B cell (primary cell): ENCODE data around the gene KRTAP1-4. TPM values are rescaled to one million over a fixed set of nuclear protein-coding genes. Genes with fewer than 3 reads are reported as not detected.
"Not testable (repeated sequence)": the region's sequence is repeated elsewhere in the genome, so short reads cannot be mapped to it uniquely, and the experiment has no call there.

Source experiments
- ATAC-seq: fragments of 200-7000 bp; cut with Tn5 transposase; one replicate; pipeline ENCODE4 v1.10.0; 2021; ENCODE audit warnings: low read depth, mild to moderate bottlenecking, moderate number of reproducible peaks, moderate library complexity
- CTCF ChIA-PET: fragments of 350-600 bp; sonication (Branson Sonifier 250); formaldehyde crosslinking; loops from one replicate; lab custom pipeline; 2021; ENCODE audit warnings: antibody characterized with exemption, inconsistent platforms; lab: Charles Lee
- POLR2A ChIA-PET: fragments of 350-600 bp; sonication (Branson Sonifier 250); formaldehyde crosslinking; loops from one replicate; lab custom pipeline; 2021; ENCODE audit warnings: antibody characterized with exemption; lab: Charles Lee
- DNase-seq: peaks from one replicate; pipeline ENCODE4 v3.0.0; 2013
- H2AFZ ChIP-seq: 2 replicates; pipeline ENCODE4 v1.6.1; 2012; ENCODE audit warnings: mild to moderate bottlenecking, low read depth, low read length; ENCODE audit not compliant: insufficient read depth, poor library complexity, severe bottlenecking
- H3K27ac ChIP-seq, 2 donors: 1 replicate in 1 of 2; 2 replicates in 1 of 2; pipeline ENCODE4 v1.5.1; 2012 to 2013; ENCODE audit warnings: low read length in 2 of 2, mild to moderate bottlenecking in 2 of 2, moderate library complexity in 1 of 2
- H3K27me3 ChIP-seq, 4 experiments: fragments of 200-600 bp in 1 of 4; sonication (generic) in 1 of 4; replicated peaks in 1 of 4; 1 replicate in 2 of 4; 2 replicates in 2 of 4; pipeline versions ENCODE4 v1.6.1 to v1.7.0; 2013 to 2016; ENCODE audit warnings: low read length in 3 of 4, mild to moderate bottlenecking in 2 of 4, mixed read lengths in 1 of 4, moderate library complexity in 1 of 4; ENCODE audit not compliant: insufficient read depth in 4 of 4, control insufficient read depth in 3 of 4; ENCODE audit errors: control extremely low read depth in 1 of 4
- H3K36me3 ChIP-seq, 2 experiments: replicated peaks in 1 of 2; 1 replicate in 1 of 2; 2 replicates in 1 of 2; pipeline versions ENCODE4 v1.6.1 to v1.7.1; 2013; ENCODE audit warnings: low read length in 1 of 2; ENCODE audit not compliant: insufficient read depth in 2 of 2, control insufficient read depth in 1 of 2; ENCODE audit errors: control extremely low read depth in 1 of 2, extremely low read depth in 1 of 2
- H3K4me1 ChIP-seq, 2 donors: fragments of 200-600 bp in 1 of 2; sonication (generic) in 1 of 2; 1 replicate in 1 of 2; 2 replicates in 1 of 2; pipeline versions ENCODE4 v1.5.1 to v1.6.1; 2013 to 2017; ENCODE audit warnings: low read length in 2 of 2; ENCODE audit not compliant: control insufficient read depth in 2 of 2, insufficient read depth in 2 of 2
- H3K4me2 ChIP-seq: replicated peaks from 2 replicates; pipeline ENCODE3; 2012; ENCODE audit warnings: mild to moderate bottlenecking, low read depth, low read length; ENCODE audit not compliant: poor library complexity, severe bottlenecking
- H3K4me3 ChIP-seq, 5 experiments: fragments of 200-600 bp in 1 of 5; sonication (generic) in 1 of 5; 1 replicate in 3 of 5; 2 replicates in 2 of 5; pipeline versions ENCODE4 v1.5.1 to v1.7.0; 2011 to 2016; ENCODE audit warnings: low read length in 4 of 5, mild to moderate bottlenecking in 4 of 5, low read depth in 2 of 5, control low read depth in 1 of 5, moderate library complexity in 1 of 5; ENCODE audit not compliant: insufficient read depth in 1 of 5; ENCODE audit errors: control extremely low read depth in 1 of 5, extremely low read depth in 1 of 5
- H3K79me2 ChIP-seq: fragments of 200-600 bp; sonication (generic); one replicate; pipeline ENCODE4 v1.6.0; 2016; ENCODE audit warnings: low read length; ENCODE audit not compliant: control insufficient read depth, insufficient read depth
- H3K9ac ChIP-seq: fragments of 200-600 bp; sonication (generic); 2 replicates; pipeline ENCODE4 v1.6.1; 2017; ENCODE audit warnings: mild to moderate bottlenecking, low read length, moderate library complexity
- H3K9me3 ChIP-seq, 3 donors: one replicate each; pipeline versions ENCODE4 v1.6.1 to v1.7.1; 2013; ENCODE audit warnings: low read length in 2 of 3; ENCODE audit not compliant: control insufficient read depth in 2 of 3, insufficient read depth in 1 of 3; ENCODE audit errors: control extremely low read depth in 1 of 3
- H4K20me1 ChIP-seq: 2 replicates; pipeline ENCODE4 v1.6.0; 2012; ENCODE audit warnings: mild to moderate bottlenecking, low read length; ENCODE audit not compliant: insufficient read depth, control insufficient read depth, poor library complexity, severe bottlenecking
- H3K27ac Mint-ChIP-seq: one replicate; pipeline ENCODE4 v1.8.0; 2021; ENCODE audit warnings: mixed read lengths
- H3K27me3 Mint-ChIP-seq: one replicate; pipeline ENCODE4 v1.8.0; 2021; ENCODE audit warnings: mixed read lengths
- H3K4me1 Mint-ChIP-seq: one replicate; pipeline ENCODE4 v1.8.0; 2021; ENCODE audit warnings: mixed read lengths
- H3K4me3 Mint-ChIP-seq: one replicate; pipeline ENCODE4 v1.8.0; 2021; ENCODE audit warnings: mixed read lengths
- H3K9me3 Mint-ChIP-seq: one replicate; pipeline ENCODE4 v1.8.0; 2022; ENCODE audit warnings: mixed read lengths; ENCODE audit not compliant: insufficient read depth
- EZH2 ChIP-seq: IDR thresholded peaks from 2 replicates; pipeline ENCODE4 v1.6.1; 2012; ENCODE audit warnings: borderline replicate concordance, low read depth, mild to moderate bottlenecking, moderate library complexity, low read length; ENCODE audit not compliant: insufficient read depth, poor library complexity, severe bottlenecking
- WGBS: methylation state at CpG from one replicate; pipeline ENCODE4 v1.1.5; 2013; ENCODE audit warnings: missing lambda C conversion rate; ENCODE audit not compliant: insufficient coverage; 5-methylcytosine and 5-hydroxymethylcytosine counted together
- intact Hi-C: fragments of 100-400 bp; cut with micrococcal nuclease; formaldehyde crosslinking; loops from one replicate; pipeline ENCODE4 v1.10.0; 2022
- polyA plus RNA-seq: library from polyadenylated mRNA; depleted of rRNA; stranded (reverse); fragments of >200 nt; gene quantifications from 2 replicates; pipeline ENCODE4 v1.2.3, GENCODE V29; 2012
- total RNA-seq, 2 donors: library from RNA; stranded (reverse); fragments of 120-200 nt in 1 of 2; gene quantifications; 1 replicate in 1 of 2; 2 replicates in 1 of 2; pipeline versions ENCODE4 v1.2.3 to v1.2.4, GENCODE V29; 2013 to 2022
- TF ChIP-seq, protein P1 (sequence below): fragments of 200-600 bp; IDR thresholded peaks from one replicate; pipeline ENCODE4 v1.8.0; 2022; ENCODE audit warnings: antibody characterized with exemption, mild to moderate bottlenecking

The KRTAP1-4 gene
- total and polyA plus RNA-seq, 2 donors (not counting 1 experiment from before 2014, with no cell fraction given) = not detected

DNA sequence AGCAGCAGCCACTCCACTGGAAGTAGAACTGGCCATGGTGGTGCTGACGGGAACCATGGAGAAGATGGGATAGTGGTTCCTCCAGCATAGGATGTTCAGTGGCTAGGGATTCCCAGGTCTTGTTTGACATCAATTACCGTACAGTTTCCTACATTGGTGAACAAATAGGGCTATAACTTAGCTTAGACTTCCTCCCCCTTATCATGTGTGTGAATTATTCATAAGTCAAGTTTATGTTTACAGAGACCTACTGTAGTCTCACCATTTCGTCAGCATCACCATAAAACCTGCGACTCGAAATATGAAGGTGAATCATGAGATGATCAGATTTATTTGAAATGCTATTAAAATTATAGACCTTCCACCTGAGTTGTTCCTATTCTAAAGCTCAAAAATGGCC, 28.7 kb upstream of the KRTAP1-4 start:
- no CpG with 5 or more reads among the region's 5 CpGs for WGBS
- POLR2A ChIA-PET = no interaction called here
- ATAC-seq = no peak
- no peaks in the 10 kb centered on the region for H3K79me2 ChIP-seq
- no peak overlapping the region for H3K27ac ChIP-seq
- H3K4me3 Mint-ChIP-seq = no peak overlapping the region
- CTCF ChIA-PET = no interaction called here
- H3K4me1 Mint-ChIP-seq = no peaks in the 10 kb centered on the region
- H3K9me3 ChIP-seq = peaks cover 0 to 2% (median 1%) of the 10 kb centered on the region in 3 donors
- H3K27ac Mint-ChIP-seq = no peak overlapping the region
- no peak overlapping the region for H2AFZ ChIP-seq
- H3K27me3 Mint-ChIP-seq = peaks cover 57% of the 10 kb centered on the region
- H4K20me1 ChIP-seq = no peaks in the 10 kb centered on the region
- no peak for DNase-seq
- peaks cover 0 to 6% (median 1%) of the 10 kb centered on the region in 4 experiments for H3K27me3 ChIP-seq
- H3K4me3 ChIP-seq = no peak overlapping the region
- H3K9ac ChIP-seq = no peak overlapping the region
- intact Hi-C loops = no loop called here
- no peaks in the 10 kb centered on the region for H3K36me3 ChIP-seq
- H3K9me3 Mint-ChIP-seq = no peaks in the 10 kb centered on the region
- no peak overlapping the region for H3K4me2 ChIP-seq
- TF ChIP-seq, protein P1, sequence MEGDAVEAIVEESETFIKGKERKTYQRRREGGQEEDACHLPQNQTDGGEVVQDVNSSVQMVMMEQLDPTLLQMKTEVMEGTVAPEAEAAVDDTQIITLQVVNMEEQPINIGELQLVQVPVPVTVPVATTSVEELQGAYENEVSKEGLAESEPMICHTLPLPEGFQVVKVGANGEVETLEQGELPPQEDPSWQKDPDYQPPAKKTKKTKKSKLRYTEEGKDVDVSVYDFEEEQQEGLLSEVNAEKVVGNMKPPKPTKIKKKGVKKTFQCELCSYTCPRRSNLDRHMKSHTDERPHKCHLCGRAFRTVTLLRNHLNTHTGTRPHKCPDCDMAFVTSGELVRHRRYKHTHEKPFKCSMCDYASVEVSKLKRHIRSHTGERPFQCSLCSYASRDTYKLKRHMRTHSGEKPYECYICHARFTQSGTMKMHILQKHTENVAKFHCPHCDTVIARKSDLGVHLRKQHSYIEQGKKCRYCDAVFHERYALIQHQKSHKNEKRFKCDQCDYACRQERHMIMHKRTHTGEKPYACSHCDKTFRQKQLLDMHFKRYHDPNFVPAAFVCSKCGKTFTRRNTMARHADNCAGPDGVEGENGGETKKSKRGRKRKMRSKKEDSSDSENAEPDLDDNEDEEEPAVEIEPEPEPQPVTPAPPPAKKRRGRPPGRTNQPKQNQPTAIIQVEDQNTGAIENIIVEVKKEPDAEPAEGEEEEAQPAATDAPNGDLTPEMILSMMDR = no peak
- no peak for TF ChIP-seq EZH2
- H3K4me1 ChIP-seq = no peaks in the 10 kb centered on the region

DNA sequence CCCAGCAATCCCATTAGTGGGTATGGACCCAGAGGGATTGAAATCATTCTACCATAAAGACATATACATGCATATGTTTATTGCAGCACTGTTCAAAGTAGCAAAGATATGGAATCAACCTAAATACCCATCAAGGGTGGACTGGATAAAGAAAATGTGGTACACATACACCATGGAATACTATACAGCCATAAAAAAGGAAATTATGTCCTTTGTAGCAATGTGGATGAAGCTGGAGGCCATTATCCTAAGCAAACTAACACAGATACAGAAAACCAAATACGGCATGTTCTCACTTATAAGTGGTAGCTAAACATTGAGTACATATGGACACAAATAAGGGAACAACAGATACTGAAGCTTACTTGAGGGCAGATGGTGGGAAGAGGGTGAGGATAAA, 27.6 kb upstream of the KRTAP1-4 start:
- DNase-seq = no peak
- Mint-ChIP-seq H3K9me3 (no peaks in the 10 kb centered on the region), H3K4me1 (no peaks in the 10 kb centered on the region), H3K27me3 (peaks cover 64% of the 10 kb centered on the region), H3K27ac (no peak overlapping the region), H3K4me3 (no peak overlapping the region)
- CTCF ChIA-PET = no interaction called here
- intact Hi-C loops = no loop called here
- POLR2A ChIA-PET = no interaction called here
- Histone ChIP-seq H3K27me3 (peaks cover 0 to 6% (median 0%) of the 10 kb centered on the region in 4 experiments), H3K4me2 (no peak overlapping the region), H3K9me3 (peaks cover 0 to 2% (median 1%) of the 10 kb centered on the region in 3 donors), H3K4me1 (no peaks in the 10 kb centered on the region), H3K36me3 (no peaks in the 10 kb centered on the region), H4K20me1 (no peaks in the 10 kb centered on the region), H3K9ac (no peak overlapping the region), H3K27ac (no peak overlapping the region), H3K79me2 (no peaks in the 10 kb centered on the region), H3K4me3 (no peak overlapping the region), H2AFZ (no peak overlapping the region)
- no CpG with 5 or more reads among the region's 1 CpG for WGBS
- no peak for TF ChIP-seq EZH2
- TF ChIP-seq, protein P1 = no peak
- no peak for ATAC-seq

DNA sequence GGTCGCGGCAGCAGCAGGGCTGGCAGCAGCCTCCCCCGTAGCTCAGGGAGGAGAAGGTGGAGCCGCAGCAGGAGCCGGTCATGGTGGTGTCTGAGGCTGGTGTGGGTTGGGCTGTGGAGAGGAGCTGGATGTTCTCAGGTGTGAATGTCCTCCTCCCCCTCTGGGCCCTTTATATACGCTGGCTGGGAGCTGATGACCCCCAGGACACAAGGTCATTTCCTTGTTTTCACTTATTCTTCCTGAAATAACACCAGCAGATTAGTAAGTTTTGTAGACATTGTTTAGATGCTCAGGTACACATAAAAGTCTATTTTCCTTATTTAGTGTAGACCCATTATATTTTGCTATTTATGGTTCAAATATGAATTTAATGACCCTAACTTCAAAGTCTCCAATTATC, 25.1 kb upstream of the KRTAP1-4 start, which contains the start of gene KRTAP2-2:
TSS of gene KRTAP2-2 (minus strand) at position 101 of the 400 bp plus-strand sequence. CDS start at position 82, 19 bp downstream.
- H3K4me2 ChIP-seq, H3K79me2 ChIP-seq, H2AFZ ChIP-seq, POLR2A ChIA-PET, H3K9me3 ChIP-seq, DNase-seq, H3K9ac ChIP-seq, CTCF ChIA-PET, H3K36me3 ChIP-seq, H3K4me1 ChIP-seq, H3K27me3 ChIP-seq, intact Hi-C loops, H3K4me3 ChIP-seq, H3K27ac Mint-ChIP-seq, H3K9me3 Mint-ChIP-seq, H4K20me1 ChIP-seq, H3K27ac ChIP-seq, H3K4me3 Mint-ChIP-seq, ATAC-seq, H3K4me1 Mint-ChIP-seq: not testable (repeated sequence)
- H3K27me3 Mint-ChIP-seq = peaks cover 53% of the 10 kb centered on the region
- WGBS = no CpG with 5 or more reads among the region's 6 CpGs
